Activated CD4-positive, alpha-beta T cell treated with anti-CD3 and anti-CD28 coated beads for 4 hours (primary cell): Measurements from ENCODE around the gene MGAT4B.

Source experiments
- DNase-seq, 2 donors: peaks; one replicate each; pipeline ENCODE4 v3.0.0-alpha.2; 2020

MGAT4B gene

GRCh38 chr5:179825655-179826182 lies 19.1 kb upstream of the MGAT4B start:
- no peak for DNase-seq

GRCh38 chr5:179824745-179825112 lies 18.1 kb upstream of the MGAT4B start:
- DNase-seq = no peak

- no peak for DNase-seq
Measured at GRCh38 chr5:179823937-179824744, 17.5 kb upstream of the MGAT4B start.

- DNase-seq = no peak
Measured at GRCh38 chr5:179822444-179822990, 15.9 kb upstream of the MGAT4B start.

GRCh38 chr5:179822059-179822432 lies 15.4 kb upstream of the MGAT4B start:
- no peak for DNase-seq

GRCh38 chr5:179821298-179822058 lies 14.8 kb upstream of the MGAT4B start:
- peak; percentile 79 to 81 for DNase-seq

GRCh38 chr5:179820483-179821297 lies 14.0 kb upstream of the MGAT4B start, which contains the start of gene SQSTM1:
SQSTM1 (plus strand) TSS chr5:179820905; CDS start chr5:179820937, 32 bp downstream.
- peak; percentile 78 for DNase-seq

- DNase-seq = no peak
Measured at GRCh38 chr5:179820127-179820482, 13.4 kb upstream of the MGAT4B start.

GRCh38 chr5:179819296-179820126 lies 12.8 kb upstream of the MGAT4B start:
- peak in 1 of 2 donors; percentile 42 for DNase-seq

GRCh38 chr5:179818746-179819295 lies 12.2 kb upstream of the MGAT4B start:
- peak; percentile 75 to 83 for DNase-seq

- no peak for DNase-seq
Measured at GRCh38 chr5:179817890-179818745, 11.5 kb upstream of the MGAT4B start.

- DNase-seq = no peak
Measured at GRCh38 chr5:179817470-179817840, 10.8 kb upstream of the MGAT4B start.

GRCh38 chr5:179816796-179817469 lies 10.3 kb upstream of the MGAT4B start:
- DNase-seq = no peak

GRCh38 chr5:179816401-179816795 lies 9.7 kb upstream of the MGAT4B start:
- DNase-seq = no peak

GRCh38 chr5:179815491-179816249 lies 9.0 kb upstream of the MGAT4B start:
- DNase-seq = no peak

GRCh38 chr5:179814090-179814489 lies 7.4 kb upstream of the MGAT4B start:
- no peak for DNase-seq

- DNase-seq = no peak
Measured at GRCh38 chr5:179812997-179813607, 6.4 kb upstream of the MGAT4B start.

GRCh38 chr5:179812135-179812825 lies 5.6 kb upstream of the MGAT4B start:
- no peak for DNase-seq
